NB4 (cell line): ENCODE data around the gene TMTC3.

Experiments
- POLR2A ChIP-seq: IDR thresholded peaks from 2 replicates; pipeline ENCODE4 v1.6.1; 2011; ENCODE audit warnings: mild to moderate bottlenecking; ENCODE audit not compliant: insufficient read length; ENCODE audit errors: extremely low read depth
- TF ChIP-seq, protein P1 (sequence below): IDR thresholded peaks from one replicate; pipeline ENCODE4 v1.5.1; 2012; ENCODE audit warnings: low read depth, low read length

DNA sequence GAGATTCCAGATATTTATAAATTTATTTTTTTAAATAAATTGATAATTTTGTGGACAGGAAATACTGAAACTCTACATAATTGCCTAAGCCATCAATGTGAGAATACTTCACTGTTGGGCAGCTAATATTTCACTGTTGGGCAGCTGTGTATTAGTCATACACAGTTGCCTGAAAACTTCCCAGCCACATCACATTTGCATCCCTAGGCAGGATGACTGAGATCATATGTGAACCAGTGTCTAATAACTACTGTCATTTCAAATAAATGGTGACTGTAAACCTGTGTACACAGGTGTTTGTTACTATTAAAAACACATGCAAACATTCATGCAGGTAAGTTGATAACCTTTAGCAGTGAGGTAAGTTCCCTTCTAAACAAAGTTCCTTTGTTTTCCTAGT is 43.9 kb downstream of the TMTC3 start:
- TF ChIP-seq, protein P1, sequence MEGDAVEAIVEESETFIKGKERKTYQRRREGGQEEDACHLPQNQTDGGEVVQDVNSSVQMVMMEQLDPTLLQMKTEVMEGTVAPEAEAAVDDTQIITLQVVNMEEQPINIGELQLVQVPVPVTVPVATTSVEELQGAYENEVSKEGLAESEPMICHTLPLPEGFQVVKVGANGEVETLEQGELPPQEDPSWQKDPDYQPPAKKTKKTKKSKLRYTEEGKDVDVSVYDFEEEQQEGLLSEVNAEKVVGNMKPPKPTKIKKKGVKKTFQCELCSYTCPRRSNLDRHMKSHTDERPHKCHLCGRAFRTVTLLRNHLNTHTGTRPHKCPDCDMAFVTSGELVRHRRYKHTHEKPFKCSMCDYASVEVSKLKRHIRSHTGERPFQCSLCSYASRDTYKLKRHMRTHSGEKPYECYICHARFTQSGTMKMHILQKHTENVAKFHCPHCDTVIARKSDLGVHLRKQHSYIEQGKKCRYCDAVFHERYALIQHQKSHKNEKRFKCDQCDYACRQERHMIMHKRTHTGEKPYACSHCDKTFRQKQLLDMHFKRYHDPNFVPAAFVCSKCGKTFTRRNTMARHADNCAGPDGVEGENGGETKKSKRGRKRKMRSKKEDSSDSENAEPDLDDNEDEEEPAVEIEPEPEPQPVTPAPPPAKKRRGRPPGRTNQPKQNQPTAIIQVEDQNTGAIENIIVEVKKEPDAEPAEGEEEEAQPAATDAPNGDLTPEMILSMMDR = no peak
- no peak for TF ChIP-seq POLR2A
